Activated T-helper 1 cell treated with Interleukin-2 at 50 U/mL for 16 hours (primary cell): ENCODE results near the gene FBF1.
"Not testable (repeated sequence)": the region's sequence is repeated elsewhere in the genome, so short reads cannot be mapped to it uniquely, and the experiment has no call there.

ENCODE experiments used
- DNase-seq: peaks from one replicate; pipeline ENCODE4 v3.0.0-alpha.2; 2020; ENCODE audit warnings: low read depth

FBF1 gene

DNA sequence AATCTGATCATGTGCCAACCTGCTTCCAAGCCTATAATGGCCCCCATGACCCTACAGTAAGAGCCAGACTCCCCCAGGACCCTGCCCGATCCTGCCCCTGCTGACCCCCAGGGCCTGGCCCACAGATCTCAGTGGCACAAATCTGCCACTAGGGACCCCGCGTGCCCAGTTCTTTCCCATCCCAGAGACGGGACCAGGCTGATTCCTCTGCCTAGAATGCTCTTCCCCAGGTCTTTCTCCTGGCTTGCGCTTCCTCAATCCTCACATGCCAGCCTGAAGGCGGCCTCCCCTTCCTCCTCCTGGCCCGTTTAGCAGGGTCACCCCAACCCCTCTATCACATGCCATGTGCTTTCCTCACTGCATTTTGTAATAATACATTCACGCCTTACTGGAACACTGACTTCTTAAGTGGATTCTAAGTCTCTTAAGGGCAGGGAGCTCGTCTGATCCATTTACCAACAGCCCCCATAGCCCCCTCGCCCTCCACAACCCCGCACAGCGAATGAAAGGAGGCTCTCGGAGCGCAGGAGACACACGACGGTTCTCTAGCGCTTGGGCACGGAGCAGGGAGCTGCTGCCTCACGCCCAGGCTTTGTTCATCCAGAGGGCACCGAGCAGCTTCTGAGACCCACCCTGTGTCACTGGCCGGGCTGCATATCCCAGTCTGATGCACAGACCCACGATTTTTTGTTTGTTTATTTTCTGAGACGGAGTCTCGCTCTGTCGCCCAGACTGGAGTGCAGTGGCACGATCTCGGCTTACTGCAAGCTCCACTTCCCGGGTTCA, 45.3 kb downstream of the FBF1 start:
- no peak for DNase-seq

DNA sequence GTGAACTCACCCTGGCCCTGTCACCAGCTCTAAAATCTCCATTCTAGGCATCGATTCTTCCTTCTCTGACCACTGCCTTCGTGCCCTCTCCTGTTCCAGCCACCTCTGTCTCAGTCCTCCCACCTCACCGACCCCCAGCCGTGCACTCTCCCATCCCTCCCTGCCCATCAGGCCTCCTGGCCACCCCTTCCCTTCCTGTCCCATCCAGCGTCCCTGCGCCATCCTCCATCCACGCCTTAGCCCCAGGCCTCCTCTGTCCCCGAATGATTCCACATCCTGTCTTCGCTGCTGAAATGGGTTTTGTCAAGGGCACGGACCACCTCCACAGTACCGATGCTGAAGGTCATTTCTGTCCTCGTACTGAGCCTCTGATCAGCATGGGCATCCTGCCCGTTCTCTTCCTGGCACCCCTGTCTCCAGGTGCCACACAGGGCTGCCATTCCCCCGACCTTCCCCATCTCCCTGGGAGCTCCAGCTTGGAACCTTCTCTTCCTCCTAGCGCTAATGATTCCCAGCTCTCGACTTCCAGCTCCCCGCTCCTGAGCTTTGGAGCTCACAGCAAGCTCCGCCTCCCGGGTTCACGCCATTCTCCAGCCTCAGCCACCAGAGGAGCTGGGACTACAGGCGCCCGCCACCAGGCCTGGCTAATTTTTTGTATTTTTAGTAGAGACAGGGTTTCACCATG, 46.7 kb downstream of the FBF1 start:
- DNase-seq, result no peak

- DNase-seq, result no peak
These were observed 47.4 kb downstream of the FBF1 start for GRCh38 chr17:75893305-75894048.

- DNase-seq, result no peak
These were observed 48.2 kb downstream of the FBF1 start for GRCh38 chr17:75892556-75893224.

GRCh38 chr17:75891605-75892555, 49.0 kb downstream of the FBF1 start:
- no peak for DNase-seq

GRCh38 chr17:75891022-75891604, 49.7 kb downstream of the FBF1 start:
- no peak for DNase-seq

DNA sequence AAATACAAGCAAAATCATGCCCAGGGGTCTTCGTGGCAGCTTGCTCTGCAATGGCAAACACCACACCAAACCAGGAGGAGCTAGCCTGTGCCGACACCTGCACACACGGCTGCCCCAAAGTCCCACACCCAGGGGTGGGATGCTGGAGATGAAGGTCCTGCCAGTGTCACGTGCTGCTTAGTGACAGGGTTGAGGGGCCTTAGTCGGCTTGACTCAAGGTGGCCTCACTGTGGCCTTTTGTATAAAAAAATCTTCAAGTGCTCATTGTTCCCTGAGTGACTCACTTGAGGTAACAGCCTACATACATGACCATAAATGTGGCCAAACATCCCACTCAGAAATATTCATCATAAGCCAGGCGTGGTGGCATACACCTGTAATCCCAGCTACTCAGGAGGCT, 51.4 kb downstream of the FBF1 start:
- no peak for DNase-seq

GRCh38 chr17:75888484-75888883, 52.4 kb downstream of the FBF1 start:
- no peak for DNase-seq

DNA sequence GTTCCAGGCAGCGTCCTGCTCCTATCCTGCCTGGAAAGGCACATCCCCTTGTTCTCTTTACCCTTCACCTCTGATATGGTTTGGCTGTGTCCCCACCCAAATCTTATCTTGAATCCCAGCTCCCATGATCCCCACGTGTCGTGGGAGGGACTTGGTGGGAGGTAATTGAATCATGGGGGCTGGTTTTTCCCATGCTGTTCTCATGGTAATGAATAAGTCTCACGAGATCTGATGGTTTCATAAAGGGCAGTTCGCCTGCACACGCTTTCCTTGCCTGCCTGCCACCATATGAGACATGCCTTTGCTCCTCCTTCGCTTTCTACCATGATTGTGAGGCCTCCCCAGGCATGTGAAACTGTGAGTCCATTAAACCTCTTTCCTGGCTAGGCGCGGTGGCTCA, 55.0 kb downstream of the FBF1 start:
- DNase-seq, result not testable (repeated sequence)

DNA sequence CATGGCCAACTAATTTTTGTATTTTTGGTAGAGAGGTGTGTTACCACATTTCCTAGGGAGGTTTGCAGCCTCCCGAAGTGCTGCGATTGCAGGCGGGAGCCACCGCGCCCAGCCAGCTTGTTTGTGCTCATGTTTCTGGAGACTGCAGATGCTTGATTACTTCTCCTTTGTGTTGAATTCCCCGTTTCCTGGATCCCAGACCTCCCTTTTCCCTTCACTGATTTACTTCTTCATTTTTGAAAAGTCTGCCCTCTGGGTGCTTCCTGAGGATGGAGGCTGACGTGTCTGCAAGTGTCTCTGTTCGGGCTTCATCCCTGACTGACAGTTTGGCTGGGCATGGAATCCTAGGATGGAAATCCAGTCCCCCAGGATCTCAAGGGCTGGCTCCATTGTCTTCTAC, 55.4 kb downstream of the FBF1 start:
- DNase-seq, result no peak

GRCh38 chr17:75881678-75882454, 59.0 kb downstream of the FBF1 start:
- DNase-seq, result no peak

DNA sequence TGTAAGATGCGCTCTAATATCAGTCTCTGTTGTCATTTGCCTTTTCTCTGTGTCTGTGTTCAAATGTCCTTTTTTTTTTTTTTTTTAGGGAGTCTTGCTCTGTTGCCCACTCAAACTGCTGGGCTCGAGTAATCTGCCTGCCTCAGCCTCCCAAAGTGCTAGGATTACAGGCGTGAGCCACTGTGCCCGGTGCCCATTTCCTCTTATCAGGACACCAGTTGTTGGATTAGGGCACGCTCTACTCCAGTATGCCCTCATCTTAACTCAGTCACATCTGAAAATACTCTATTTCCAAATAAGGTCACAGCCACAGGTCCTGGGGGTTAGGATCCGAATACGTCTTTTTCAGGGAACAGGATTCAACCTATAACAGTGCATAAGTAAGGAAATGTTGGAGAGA, 60.6 kb downstream of the FBF1 start:
- DNase-seq, result no peak

DNA sequence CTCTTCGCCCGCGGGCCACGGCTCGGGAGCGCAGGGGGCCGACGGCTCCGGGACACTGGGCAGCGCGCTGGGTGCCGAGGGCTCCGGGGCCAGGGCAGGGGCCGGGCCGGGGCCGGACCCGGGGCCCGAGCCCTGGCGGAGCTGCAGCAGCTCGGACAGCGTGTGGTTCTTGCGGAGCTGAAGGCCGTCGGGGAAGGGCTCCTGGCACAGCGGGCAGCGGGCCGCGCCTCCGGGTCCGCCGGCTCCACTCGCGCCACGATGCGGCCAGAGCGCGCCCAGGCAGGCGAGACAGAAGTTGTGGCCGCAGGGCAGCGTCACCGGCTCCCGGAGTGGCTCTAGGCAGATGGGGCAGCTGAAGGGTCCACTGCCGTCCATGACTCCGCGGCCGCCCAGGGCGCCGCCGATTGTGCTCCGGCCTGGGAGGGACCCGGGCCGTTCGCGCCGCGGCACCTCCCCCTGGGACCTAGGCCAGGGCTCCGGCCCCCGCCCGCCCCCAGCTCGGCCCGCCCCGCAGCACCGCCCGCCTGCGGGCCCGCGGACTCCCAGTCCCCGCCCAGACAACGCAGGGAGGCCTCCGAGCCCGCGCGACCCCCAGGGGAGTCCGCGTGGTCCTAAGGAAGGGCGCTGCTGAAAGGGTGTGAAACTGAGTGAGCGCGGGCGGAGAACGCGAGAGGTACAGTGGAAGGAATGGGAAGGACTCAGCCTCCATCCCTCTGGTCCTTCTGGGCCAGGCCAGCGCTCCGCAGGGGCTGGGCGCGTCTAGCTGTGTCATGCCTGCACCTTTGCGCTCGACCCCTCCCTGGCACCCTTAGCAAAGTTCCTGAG, 62.5 kb downstream of the FBF1 start, which contains the start of gene TRIM47:
TRIM47 (minus strand) TSS at position 408 of the 825 bp plus-strand sequence; CDS start at position 375, 33 bp downstream.
- no peak for DNase-seq

DNA sequence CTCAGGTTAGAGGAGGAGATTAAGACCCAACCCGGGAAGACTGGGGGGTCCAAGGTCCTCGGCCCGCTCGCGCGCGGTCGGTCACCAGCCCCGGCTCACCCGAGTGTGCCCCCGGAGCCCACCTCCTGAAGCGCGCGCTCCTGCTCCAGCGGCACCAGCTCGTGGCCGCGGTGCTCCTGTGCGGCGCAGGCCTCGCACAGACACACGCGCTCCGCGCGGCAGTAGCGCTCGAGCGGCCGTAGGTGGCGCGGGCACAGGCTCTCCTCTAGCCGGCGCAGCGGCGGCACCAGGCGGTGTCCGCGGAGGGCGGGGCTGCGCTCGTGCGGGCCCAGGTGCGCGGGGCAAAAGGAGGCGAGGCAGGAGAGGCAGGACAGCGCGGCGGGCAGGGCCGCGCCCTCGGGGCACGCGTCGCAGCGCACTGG, 63.1 kb downstream of the FBF1 start:
- DNase-seq, result peak; percentile 63

GRCh38 chr17:75876938-75877751, 63.7 kb downstream of the FBF1 start:
- DNase-seq, result no peak

DNA sequence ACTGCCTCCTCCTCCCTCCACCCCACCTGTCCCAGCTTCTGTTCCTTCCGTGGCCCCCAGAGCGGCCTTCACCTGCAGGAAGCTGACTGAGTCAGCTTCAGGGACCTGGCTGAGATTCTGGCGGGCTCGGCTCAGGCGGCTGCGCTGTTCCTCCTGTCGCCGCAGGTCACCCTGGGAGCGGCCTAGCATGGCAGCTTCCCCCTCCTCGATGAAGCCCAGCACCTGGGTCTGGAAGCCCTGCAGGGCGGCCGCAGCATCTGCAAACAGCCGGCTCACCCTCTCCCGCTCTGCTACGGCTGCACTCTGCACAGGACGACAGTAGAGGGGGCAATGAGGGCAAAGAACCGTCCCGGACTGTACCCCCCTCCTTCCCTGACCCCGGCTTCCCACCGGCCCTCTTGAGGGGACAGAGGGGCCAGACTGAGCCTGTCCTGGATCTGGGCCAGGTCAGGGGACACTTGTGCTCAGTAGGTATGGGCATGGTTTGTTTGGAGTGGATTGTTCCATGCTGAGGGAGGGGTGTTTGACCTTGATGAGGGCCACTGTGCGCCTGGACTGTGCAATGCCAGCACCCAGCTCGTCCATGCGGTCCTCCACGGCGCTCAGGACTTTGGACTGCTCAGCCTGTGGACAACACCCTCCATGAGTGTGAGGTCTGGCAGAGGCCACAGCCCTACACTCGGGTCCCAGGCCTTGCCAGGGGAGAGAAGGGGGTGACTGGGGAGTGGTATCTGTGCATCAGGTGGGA, 64.5 kb downstream of the FBF1 start:
- DNase-seq, result peak; percentile 73

GRCh38 chr17:75875940-75876189, 65.0 kb downstream of the FBF1 start:
- DNase-seq, result no peak
